GM18867 (cell line): ENCODE measurements around the gene LRRC43.
"Not testable (repeated sequence)": the region's sequence is repeated elsewhere in the genome, so short reads cannot be mapped to it uniquely, and the experiment has no call there.

Source experiments
- ATAC-seq: cut with Tn5 transposase; IDR thresholded peaks from one replicate; pipeline ENCODE4 v1.9.1; 2021; ENCODE audit warnings: mild to moderate bottlenecking, moderate library complexity; ENCODE audit not compliant: unreplicated experiment

The LRRC43 gene

GRCh38 chr12:122152754-122153153 is 30.2 kb upstream of the LRRC43 start:
- no peak for ATAC-seq

GRCh38 chr12:122155705-122156104 is 27.2 kb upstream of the LRRC43 start:
- no peak for ATAC-seq

GRCh38 chr12:122158700-122159285 is 24.1 kb upstream of the LRRC43 start:
- no peak for ATAC-seq

- ATAC-seq = no peak
Observed at GRCh38 chr12:122159882-122160281, 23.0 kb upstream of the LRRC43 start.

- ATAC-seq = no peak
Observed at GRCh38 chr12:122160761-122161160, 22.2 kb upstream of the LRRC43 start.

GRCh38 chr12:122161682-122162081 is 21.2 kb upstream of the LRRC43 start:
- no peak for ATAC-seq

- ATAC-seq = no peak
Observed at GRCh38 chr12:122162976-122163375, 19.9 kb upstream of the LRRC43 start.

- ATAC-seq = peak; percentile 81
Observed at GRCh38 chr12:122166422-122167349, 16.2 kb upstream of the LRRC43 start.

- no peak for ATAC-seq
Observed at GRCh38 chr12:122167356-122167925, 15.5 kb upstream of the LRRC43 start.

- ATAC-seq = no peak
Observed at GRCh38 chr12:122168492-122168891, 14.4 kb upstream of the LRRC43 start.

- ATAC-seq = no peak
Observed at GRCh38 chr12:122171399-122171798, 11.5 kb upstream of the LRRC43 start.

- ATAC-seq = no peak
Observed at GRCh38 chr12:122172262-122172939, 10.5 kb upstream of the LRRC43 start.

- ATAC-seq = no peak
Observed at GRCh38 chr12:122174155-122174845, 8.6 kb upstream of the LRRC43 start, which contains the start of gene IL31. Gene IL31, minus strand, starts transcription at chr12:122174221. Its CDS starts 49 bp downstream, at chr12:122174172.

GRCh38 chr12:122176473-122176872 is 6.5 kb upstream of the LRRC43 start:
- not testable (repeated sequence) for ATAC-seq

GRCh38 chr12:122183588-122183940 is 641 bp downstream of the LRRC43 start:
- no peak for ATAC-seq

- no peak for ATAC-seq
Observed at GRCh38 chr12:122184517-122184916, 1.6 kb downstream of the LRRC43 start.

GRCh38 chr12:122185079-122185478 is 2.2 kb downstream of the LRRC43 start:
- no peak for ATAC-seq

- no peak for ATAC-seq
Observed at GRCh38 chr12:122185494-122186082, 2.7 kb downstream of the LRRC43 start.

- ATAC-seq = no peak
Observed at GRCh38 chr12:122187466-122187865, 4.5 kb downstream of the LRRC43 start.
